ENCODE results near the gene NFKBIL1.

GRCh38 chr6:31510007-31510406 lies 37.4 kb upstream of the NFKBIL1 start:
- TF ChIP-seq TCF4 (CRISPR knock-in tag; IDR thresholded peaks at IDR 0.05; ENCODE audit: borderline replicate concordance) (no peak), ZC3H10 (CRISPR knock-in tag; IDR thresholded peaks at IDR 0.05) (no peak), PATZ1 (CRISPR knock-in tag; IDR thresholded peaks at IDR 0.05; ENCODE audit: borderline replicate concordance) (no peak), ZNF8 (CRISPR knock-in tag; IDR thresholded peaks at IDR 0.05) (no peak)

Data from SK-N-SH treated with all-trans-retinoic acid at 6 μM for 48 hours (cell line).